GM18498 (cell line): ENCODE results near the gene GP1BA.
"Not testable (repeated sequence)": the region's sequence is repeated elsewhere in the genome, so short reads cannot be mapped to it uniquely, and the experiment has no call there.

ENCODE experiments used
- ATAC-seq: cut with Tn5 transposase; IDR thresholded peaks from one replicate; pipeline ENCODE4 v1.9.1; 2021; ENCODE audit warnings: mild to moderate bottlenecking, moderate library complexity; ENCODE audit not compliant: unreplicated experiment

GP1BA gene

DNA sequence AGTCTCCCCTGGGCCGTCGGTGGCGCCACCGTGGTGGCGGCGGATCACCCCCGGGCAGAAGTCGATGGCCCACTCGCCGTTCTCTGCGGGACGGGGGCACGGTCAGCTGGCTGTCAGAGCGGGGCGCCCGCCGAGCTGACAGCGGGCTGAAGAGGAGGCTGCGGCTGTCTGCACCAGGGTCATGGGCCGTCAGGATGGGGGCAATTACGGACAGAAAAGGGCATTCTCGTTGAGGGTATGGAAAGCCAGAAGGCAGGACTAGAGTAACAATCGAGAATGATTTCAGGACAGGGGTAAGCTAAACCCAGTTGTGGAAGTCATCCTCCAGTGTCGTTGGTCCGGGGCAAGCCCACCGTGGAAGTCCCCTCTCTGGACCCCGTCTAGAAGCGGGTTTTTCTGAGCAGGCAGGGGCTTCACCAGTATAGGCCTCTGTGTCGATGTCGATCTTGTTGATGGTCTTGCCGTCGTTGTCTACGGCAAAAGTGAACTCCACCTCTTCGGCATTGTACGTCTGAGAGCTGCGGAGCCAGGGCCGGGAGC, 30.9 kb upstream of the GP1BA start:
- no peak for ATAC-seq

DNA sequence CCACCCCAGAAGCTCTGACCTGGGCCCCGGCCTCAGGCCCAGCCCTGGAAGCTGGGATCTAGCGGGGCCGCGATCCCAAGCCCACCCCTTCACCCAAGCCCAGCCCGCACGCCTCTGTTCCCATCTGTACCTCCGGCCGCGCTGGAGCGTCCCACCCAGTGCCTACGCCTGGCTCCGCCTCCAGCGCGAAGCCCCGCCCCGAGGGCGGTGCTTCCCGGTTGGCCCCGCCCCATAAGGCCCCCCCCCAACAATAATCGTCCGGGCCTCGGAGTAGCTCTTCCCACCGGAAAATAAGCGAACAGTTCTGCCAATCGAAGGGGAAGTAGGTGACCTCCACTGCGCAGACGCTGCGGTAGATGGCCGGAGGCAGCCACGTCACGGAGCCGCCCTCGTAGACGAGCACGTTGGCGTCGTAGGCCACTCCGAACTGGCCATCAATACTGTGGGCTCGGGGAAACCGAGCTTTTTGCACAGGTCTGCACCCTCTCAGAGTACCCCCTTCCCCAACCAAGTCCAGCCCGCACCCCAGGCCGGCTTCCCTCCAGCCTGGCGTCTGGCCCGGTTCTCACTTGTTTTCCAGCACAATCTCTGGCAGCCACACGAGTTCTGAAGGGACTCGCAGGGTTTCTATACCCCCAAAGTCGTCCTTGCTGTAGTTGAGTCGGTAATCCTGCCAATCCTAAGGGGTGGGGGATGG, 30.3 kb upstream of the GP1BA start:
- ATAC-seq: no peak

- ATAC-seq: no peak
Measured at GRCh38 chr17:4902540-4902939, 29.5 kb upstream of the GP1BA start.

- ATAC-seq: no peak
Measured at GRCh38 chr17:4903051-4903818, 28.8 kb upstream of the GP1BA start, which contains the start of gene CHRNE. TSS of gene CHRNE (minus strand) at chr17:4903098. CDS start at chr17:4903063, 35 bp downstream.

GRCh38 chr17:4906642-4907041, 25.4 kb upstream of the GP1BA start:
- ATAC-seq: not testable (repeated sequence)

DNA sequence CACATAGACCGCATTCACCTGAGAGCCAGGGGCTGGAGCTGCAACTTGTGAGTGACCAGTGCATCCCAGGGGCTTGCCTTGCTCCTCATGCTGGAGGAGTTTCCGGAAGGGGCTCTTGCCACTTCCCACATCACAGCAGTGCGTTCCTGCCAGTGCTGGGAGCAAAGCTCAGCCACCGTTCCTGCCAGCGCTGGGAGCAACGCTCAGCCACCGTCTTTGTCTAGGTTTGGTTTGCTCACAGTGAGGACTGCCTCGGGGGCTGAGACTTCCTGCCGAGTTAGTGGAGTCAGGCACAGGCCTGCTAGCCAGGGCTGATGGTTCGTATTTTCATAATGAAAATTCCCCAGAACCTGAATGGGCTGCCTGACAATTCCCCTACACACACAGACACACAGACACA, 23.8 kb upstream of the GP1BA start:
- ATAC-seq: no peak

DNA sequence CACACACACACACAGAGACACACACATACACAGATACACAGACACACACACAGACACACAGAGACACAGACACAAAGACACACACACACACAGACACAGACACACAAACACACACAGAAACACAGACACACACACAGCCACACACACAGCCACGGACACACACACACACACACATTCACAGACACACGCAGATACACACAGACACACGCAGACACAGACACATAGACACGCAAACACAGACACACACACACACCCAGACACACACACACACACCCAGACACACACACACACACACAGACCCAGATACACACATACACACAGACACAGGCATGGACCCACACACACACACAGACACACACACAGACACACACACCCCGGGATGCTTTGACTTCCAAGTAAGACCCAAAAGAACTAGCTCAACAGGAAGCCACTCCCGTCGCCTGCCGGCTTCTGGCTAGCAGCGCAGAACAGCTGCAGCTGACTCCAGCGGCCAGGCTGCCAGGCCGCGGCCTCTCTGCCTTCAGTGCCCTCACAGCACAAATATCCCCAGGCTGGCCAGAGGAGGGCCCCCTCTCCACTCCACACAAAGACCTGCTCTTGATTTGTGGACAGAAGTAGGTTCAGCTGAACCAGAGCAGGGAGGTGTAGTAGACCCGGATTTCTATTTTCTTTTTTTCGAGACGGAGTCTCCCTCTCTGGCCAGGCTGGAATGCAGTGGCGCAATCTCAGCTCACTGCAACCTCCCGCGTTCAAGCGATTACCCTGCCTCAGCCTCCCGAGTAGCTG, 23.2 kb upstream of the GP1BA start:
- ATAC-seq: peak; percentile 62

DNA sequence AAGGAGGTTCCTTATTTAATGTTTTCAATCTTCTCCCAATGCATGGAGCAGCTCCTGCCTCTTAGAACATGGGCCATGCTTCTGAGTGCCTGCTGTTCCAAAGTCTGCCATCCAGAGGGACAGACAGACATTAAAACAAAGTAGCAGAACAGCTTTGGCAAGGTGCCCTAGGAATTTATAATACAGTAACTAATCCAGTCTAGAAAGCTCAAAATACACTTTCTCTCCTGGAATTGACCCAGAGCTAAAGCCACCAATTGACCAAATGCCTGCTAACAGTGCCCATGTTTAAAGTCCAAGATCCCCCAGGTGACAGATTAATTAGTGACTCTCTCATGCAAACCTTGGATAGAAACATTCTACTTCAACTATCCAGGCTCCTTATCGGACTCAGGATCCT, 18.1 kb upstream of the GP1BA start:
- ATAC-seq: no peak

GRCh38 chr17:4914551-4914950, 17.5 kb upstream of the GP1BA start:
- ATAC-seq: not testable (repeated sequence)

DNA sequence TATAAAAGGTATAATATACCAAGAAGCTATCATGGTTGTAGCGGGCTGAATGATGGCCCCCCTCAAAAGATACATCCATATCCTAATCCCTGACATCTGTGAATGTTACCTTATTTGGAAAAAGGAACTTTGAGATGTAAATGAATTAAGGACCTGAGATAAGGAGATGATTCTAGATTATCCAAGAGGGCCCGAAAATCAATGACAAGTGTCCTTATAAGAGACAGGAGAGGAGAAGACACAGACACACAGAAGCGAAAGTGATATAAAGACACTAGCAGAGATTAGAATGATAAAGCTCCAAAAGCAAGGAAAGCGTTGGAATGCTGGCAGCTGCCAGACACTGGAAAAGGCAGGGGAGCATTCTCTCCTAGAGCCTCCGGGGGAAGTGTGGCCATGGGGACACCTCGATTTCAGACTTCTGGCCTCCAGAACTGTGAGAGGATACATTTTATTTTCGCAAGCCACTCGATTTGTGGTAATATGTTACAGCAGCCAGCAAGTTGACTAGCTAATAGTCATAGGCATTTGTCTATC, 12.5 kb upstream of the GP1BA start:
- no peak for ATAC-seq

DNA sequence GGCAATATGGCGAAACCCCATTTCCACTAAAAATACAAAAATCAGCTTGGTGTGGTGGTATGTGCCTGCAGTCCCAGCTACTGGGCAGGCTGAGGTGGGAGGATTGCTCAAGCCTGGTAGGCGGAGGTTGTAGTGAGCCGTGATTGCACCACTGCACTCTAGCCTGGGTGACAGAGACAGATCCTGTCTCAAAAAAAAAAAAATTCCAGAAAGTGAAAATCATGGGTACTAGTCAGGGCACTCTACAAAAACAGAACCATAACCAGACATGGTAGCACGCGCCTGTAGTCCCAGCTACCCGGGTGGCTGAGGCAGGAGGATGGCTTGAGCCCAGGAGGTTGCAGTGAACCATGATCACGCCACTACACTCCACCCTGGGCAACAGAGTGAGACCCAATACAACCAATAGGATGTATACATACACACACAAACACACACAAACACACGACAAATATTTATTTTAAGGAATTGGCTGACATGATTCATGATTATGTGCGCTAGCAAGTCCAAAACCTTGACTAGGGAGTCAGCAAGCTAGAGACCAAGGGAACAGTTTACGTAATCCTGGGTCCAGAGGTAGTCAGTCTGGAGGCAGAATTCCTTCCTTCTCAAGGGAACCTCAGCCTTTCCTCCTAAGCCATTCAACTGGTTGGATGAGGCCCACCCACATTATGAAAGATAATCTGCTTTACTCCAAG, 11.6 kb upstream of the GP1BA start:
- ATAC-seq: no peak

DNA sequence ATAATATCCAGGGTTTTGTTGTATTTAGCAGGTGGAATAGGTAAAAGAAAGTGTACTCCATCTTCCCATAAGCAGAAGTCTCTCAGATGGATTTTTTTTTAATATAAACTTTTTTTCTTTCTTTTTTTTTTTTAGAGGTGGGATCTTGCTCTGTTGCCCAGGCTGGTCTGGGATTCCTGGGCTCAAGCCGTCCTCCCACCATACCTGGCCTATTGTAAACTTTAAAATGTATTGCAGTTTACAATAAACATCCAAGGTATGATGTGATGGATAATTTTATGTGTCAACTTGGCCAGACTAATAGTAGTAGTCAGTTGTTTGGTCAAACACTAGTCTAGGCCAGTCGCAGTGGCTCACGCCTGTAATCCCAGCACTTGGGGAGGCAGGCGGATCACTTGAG, 10.8 kb upstream of the GP1BA start:
- no peak for ATAC-seq

DNA sequence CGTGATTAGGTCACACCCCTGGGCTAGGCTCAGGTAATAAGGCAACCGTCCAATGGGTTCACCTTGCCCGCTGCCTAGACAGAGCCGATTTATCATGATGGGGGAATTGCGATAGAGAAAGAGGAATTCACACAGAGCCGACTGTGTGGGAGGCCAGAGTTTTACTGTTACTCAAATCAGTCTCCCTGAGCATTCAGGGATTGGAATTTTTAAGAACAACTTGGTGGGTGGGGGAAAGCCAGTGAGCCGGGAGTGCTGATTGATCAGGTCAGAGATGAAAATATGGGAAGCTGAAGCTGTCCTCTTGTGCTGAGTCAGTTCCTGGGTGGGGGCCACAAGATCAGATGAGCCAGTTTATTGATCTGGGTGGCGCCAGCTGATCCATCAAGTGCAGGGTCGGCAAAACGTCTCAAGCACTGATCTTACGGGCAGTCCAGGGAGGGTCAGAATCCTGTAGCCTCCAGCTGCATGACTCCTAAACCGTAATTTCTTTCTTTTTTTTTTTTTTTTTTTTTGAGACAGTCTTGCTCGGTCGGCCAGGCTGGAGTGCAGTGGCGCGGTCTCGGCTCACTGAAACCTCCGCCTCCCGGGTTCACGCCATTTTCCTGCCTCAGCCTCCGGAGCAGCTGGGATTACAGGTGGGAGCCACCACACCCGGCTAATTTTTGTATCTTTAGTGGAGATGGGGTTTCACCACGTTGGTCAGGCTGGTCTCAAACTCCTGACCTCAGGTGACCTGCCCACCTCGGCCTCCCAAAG, 5.3 kb upstream of the GP1BA start:
- not testable (repeated sequence) for ATAC-seq

GRCh38 chr17:4928881-4929280, 3.2 kb upstream of the GP1BA start:
- ATAC-seq: no peak

GRCh38 chr17:4932756-4933155, 679 bp downstream of the GP1BA start:
- no peak for ATAC-seq

DNA sequence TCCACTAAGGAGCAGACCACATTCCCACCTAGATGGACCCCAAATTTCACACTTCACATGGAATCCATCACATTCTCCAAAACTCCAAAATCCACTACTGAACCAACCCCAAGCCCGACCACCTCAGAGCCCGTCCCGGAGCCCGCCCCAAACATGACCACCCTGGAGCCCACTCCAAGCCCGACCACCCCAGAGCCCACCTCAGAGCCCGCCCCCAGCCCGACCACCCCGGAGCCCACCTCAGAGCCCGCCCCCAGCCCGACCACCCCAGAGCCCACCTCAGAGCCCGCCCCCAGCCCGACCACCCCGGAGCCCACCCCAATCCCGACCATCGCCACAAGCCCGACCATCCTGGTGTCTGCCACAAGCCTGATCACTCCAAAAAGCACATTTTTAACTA, 1.6 kb downstream of the GP1BA start:
- ATAC-seq: no peak

DNA sequence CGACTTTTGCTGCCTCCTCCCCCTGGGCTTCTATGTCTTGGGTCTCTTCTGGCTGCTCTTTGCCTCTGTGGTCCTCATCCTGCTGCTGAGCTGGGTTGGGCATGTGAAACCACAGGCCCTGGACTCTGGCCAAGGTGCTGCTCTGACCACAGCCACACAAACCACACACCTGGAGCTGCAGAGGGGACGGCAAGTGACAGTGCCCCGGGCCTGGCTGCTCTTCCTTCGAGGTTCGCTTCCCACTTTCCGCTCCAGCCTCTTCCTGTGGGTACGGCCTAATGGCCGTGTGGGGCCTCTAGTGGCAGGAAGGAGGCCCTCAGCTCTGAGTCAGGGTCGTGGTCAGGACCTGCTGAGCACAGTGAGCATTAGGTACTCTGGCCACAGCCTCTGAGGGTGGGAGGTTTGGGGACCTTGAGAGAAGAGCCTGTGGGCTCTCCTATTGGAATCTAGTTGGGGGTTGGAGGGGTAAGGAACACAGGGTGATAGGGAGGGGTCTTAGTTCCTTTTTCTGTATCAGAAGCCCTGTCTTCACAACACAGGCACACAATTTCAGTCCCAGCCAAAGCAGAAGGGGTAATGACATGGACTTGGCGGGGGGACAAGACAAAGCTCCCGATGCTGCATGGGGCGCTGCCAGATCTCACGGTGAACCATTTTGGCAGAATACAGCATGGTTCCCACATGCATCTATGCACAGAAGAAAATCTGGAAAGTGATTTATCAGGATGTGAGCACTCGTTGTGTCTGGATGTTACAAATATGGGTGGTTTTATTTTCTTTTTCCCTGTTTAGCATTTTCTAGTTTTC, 2.3 kb downstream of the GP1BA start:
- no peak for ATAC-seq

DNA sequence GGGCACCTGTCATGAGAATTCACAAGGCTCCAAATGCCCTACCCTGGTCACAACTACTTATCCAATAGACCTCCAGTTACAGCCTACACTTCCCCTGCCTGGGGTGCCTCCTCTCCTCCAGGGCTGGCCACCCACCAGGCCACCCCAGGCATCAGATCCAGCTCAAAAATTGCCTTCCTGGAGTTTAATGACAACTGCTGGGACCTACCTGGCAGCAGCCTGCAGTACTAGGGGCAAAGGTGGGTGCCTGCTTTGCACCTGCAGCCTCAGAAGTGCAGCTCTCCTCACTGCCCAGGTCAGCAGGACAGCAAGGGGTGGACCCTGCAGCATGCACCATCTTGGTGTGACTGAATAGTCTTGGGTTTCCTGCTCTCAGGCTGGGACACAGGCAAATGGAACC, 3.6 kb downstream of the GP1BA start:
- ATAC-seq: no peak

GRCh38 chr17:4936436-4936835, 4.4 kb downstream of the GP1BA start:
- no peak for ATAC-seq
